ENCODE results near the gene FAM13A.
A peak's percentile ranks its signal among the peaks of the same experiment; 100 is the strongest.

DNA sequence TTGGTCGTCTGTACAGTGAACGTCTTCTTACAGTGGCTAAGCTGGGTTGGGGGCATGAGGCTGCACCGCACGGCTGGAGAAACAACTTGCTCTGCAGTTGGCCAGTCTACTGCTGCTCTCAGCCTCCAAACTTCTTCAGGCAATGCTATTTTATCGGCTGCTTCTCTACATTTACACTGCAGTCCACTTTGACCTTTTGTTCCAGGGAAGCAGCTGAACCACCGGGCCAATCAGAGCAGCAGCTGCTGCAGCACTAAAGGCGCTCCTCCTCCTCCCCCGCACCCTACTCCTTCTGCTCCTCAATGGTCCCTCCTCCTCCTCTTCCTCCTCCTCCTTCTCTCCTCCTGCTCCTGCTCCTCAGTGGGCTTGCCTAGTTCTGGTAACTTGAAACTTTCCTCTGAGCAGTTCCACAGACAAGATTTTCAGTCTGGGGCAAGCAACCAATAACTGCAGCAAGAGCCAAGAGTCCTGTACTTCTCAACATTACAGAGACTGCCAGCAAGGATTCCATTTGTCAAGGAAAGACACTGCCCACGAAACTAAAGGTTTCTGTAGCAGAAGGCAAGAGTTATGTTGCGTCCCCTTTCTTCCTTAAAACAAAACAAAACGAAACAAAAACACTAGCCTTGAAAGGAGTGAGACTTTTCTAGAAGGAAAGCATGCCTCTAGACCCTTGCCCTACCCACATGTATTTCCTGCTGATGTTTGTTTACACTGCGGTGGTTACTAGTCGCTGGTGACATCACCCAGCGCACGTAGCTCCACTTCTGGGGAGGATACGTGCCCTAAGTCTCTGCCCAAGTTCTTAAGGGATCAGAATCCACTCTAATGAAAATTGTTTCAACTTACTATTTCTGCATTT lies 233.7 kb downstream of the FAM13A start:
- TF ChIP-seq, protein P1, sequence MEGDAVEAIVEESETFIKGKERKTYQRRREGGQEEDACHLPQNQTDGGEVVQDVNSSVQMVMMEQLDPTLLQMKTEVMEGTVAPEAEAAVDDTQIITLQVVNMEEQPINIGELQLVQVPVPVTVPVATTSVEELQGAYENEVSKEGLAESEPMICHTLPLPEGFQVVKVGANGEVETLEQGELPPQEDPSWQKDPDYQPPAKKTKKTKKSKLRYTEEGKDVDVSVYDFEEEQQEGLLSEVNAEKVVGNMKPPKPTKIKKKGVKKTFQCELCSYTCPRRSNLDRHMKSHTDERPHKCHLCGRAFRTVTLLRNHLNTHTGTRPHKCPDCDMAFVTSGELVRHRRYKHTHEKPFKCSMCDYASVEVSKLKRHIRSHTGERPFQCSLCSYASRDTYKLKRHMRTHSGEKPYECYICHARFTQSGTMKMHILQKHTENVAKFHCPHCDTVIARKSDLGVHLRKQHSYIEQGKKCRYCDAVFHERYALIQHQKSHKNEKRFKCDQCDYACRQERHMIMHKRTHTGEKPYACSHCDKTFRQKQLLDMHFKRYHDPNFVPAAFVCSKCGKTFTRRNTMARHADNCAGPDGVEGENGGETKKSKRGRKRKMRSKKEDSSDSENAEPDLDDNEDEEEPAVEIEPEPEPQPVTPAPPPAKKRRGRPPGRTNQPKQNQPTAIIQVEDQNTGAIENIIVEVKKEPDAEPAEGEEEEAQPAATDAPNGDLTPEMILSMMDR (IDR thresholded peaks at IDR 0.05) = no peak
- peak; percentile 7 for TF ChIP-seq POLR2A (IDR thresholded peaks at IDR 0.05)
- TF ChIP-seq POLR2AphosphoS5 (IDR thresholded peaks at IDR 0.05) = peak; percentile 15 to 79 (median 52)

Data from breast epithelium (tissue), 3 donors.